Smooth muscle cell (in vitro differentiated cells): ENCODE measurements around the gene IL2RG. TPM values are rescaled to one million over a fixed set of nuclear protein-coding genes. Genes with fewer than 3 reads are reported as not detected.

Source experiments
- DNase-seq: peaks from one replicate; lab custom pipeline; 2025; ENCODE audit not compliant: unreplicated experiment; lab: John Stamatoyannopoulos, UW
- H2AFZ ChIP-seq: fragments of 200-600 bp; sonication (generic); 2 replicates; pipeline ENCODE4 v1.6.0; 2016; ENCODE audit warnings: antibody characterized with exemption, low read depth, mild to moderate bottlenecking
- H3F3A ChIP-seq: fragments of 200-600 bp; sonication (generic); 2 replicates; pipeline ENCODE4 v1.6.0; 2017; ENCODE audit warnings: antibody characterized with exemption, low read depth
- H3K27ac ChIP-seq: fragments of 200-600 bp; sonication (generic); 2 replicates; pipeline ENCODE4 v1.5.1; 2016; ENCODE audit warnings: low read depth, mild to moderate bottlenecking
- H3K27me3 ChIP-seq: fragments of 200-600 bp; sonication (generic); 2 replicates; pipeline ENCODE4 v1.6.1; 2016; ENCODE audit warnings: low read depth, mild to moderate bottlenecking
- H3K36me3 ChIP-seq: fragments of 200-600 bp; sonication (generic); 2 replicates; pipeline ENCODE4 v1.5.1; 2016; ENCODE audit warnings: low read depth
- H3K4me1 ChIP-seq: fragments of 200-600 bp; sonication (generic); 2 replicates; pipeline ENCODE4 v1.5.1; 2016; ENCODE audit warnings: low read depth
- H3K4me2 ChIP-seq: fragments of 200-600 bp; sonication (generic); 2 replicates; pipeline ENCODE4 v1.6.0; 2016; ENCODE audit warnings: mild to moderate bottlenecking
- H3K4me3 ChIP-seq: fragments of 200-600 bp; sonication (generic); 2 replicates; pipeline ENCODE4 v1.5.1; 2016; ENCODE audit warnings: mild to moderate bottlenecking
- H3K79me2 ChIP-seq: fragments of 200-600 bp; sonication (generic); 2 replicates; pipeline ENCODE4 v1.6.0; 2016; ENCODE audit warnings: low read depth, mild to moderate bottlenecking
- H3K9ac ChIP-seq: fragments of 200-600 bp; sonication (generic); 2 replicates; pipeline ENCODE4 v1.6.0; 2016; ENCODE audit warnings: low read depth
- H3K9me3 ChIP-seq: fragments of 200-600 bp; sonication (generic); replicated peaks from 2 replicates; pipeline ENCODE4 v1.5.1; 2016; ENCODE audit warnings: low read depth
- H4K20me1 ChIP-seq: fragments of 200-600 bp; sonication (generic); 2 replicates; pipeline ENCODE4 v1.6.0; 2016; ENCODE audit warnings: low read depth
- WGBS: methylation state at CpG from one replicate; pipeline ENCODE4 v1.1.7; 2016; ENCODE audit warnings: low lambda C conversion rate; 5-methylcytosine and 5-hydroxymethylcytosine counted together
- polyA plus RNA-seq: library from polyadenylated mRNA; unstranded; fragments of >200 nt; fragmentation: Nextera tagmentation; extraction: Ambion mirVana; gene quantifications from 2 replicates; pipeline ENCODE4 v1.2.1, GENCODE V29; 2016
- total RNA-seq: library from RNA; depleted of rRNA; stranded (reverse); fragments of >200 nt; gene quantifications from 2 replicates; pipeline ENCODE4 v1.2.3, GENCODE V29; 2014
- TF ChIP-seq, protein P1 (sequence below): fragments of 200-600 bp; sonication (generic); IDR thresholded peaks from 2 replicates; pipeline ENCODE4 v1.5.1; 2017; ENCODE audit warnings: borderline replicate concordance, mild to moderate bottlenecking, antibody characterized with exemption; ENCODE audit not compliant: insufficient read depth, poor library complexity, severe bottlenecking

Gene IL2RG
- total and polyA plus RNA-seq, 2 experiments from 2014 or later: not detected

DNA sequence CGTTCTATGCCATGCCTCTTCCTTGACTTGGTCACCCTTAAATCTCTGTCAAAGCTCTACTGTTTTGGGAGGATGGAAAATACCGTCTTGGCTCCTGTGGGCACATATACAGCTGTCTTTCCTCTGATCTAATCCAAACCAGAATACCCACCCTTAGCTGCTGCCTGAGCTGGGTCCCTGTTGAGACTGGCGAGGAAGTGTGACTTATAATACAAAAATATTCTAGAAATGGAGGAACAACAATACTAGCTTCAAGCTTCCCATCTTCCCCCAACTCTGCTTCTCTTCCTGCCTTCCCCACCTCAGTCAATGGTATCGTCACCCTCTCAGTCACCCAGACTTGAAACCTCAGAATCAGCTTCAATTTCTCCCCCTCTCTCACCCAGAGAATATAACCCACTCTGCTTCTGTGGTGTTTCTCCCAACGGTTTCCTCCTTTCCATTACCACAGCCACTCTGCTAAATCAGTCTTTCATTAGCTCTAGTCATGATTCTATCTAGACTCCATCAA is 599 bp upstream of the IL2RG start:
- Histone ChIP-seq H3K4me2 (no peak overlapping the region), H3K9me3 (no peaks in the 10 kb centered on the region), H2AFZ (no peak overlapping the region), H3K9ac (no peak overlapping the region), H3K36me3 (no peaks in the 10 kb centered on the region), H3K4me1 (no peaks in the 10 kb centered on the region), H3K27ac (no peak overlapping the region), H3K27me3 (no peaks in the 10 kb centered on the region), H3K79me2 (no peaks in the 10 kb centered on the region), H3F3A (no peaks in the 10 kb centered on the region), H4K20me1 (no peaks in the 10 kb centered on the region), H3K4me3 (no peak overlapping the region)
- DNase-seq: no peak
- TF ChIP-seq, protein P1, sequence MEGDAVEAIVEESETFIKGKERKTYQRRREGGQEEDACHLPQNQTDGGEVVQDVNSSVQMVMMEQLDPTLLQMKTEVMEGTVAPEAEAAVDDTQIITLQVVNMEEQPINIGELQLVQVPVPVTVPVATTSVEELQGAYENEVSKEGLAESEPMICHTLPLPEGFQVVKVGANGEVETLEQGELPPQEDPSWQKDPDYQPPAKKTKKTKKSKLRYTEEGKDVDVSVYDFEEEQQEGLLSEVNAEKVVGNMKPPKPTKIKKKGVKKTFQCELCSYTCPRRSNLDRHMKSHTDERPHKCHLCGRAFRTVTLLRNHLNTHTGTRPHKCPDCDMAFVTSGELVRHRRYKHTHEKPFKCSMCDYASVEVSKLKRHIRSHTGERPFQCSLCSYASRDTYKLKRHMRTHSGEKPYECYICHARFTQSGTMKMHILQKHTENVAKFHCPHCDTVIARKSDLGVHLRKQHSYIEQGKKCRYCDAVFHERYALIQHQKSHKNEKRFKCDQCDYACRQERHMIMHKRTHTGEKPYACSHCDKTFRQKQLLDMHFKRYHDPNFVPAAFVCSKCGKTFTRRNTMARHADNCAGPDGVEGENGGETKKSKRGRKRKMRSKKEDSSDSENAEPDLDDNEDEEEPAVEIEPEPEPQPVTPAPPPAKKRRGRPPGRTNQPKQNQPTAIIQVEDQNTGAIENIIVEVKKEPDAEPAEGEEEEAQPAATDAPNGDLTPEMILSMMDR: no peak
- 70% methylated on average over 5 of the region's 5 CpGs for WGBS

DNA sequence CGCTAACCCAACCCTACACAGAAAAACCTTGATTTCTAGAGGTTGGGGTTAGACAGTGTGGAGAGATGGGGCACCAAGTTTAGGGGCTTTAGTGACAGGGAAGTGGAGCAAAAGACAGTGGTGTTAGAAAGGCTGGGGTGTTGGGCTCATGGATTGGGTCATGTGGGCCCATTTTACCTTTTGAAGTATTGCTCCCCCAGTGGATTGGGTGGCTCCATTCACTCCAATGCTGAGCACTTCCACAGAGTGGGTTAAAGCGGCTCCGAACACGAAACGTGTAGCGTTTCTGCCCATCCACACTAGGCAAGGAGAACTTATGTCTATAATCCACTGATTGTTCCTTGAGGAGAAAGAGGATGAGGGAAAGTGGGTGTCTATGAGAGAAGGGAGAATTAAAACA is 2.3 kb downstream of the IL2RG start:
- 86% methylated on average over 6 of the region's 6 CpGs for WGBS
- TF ChIP-seq, protein P1: no peak
- Histone ChIP-seq H3K27me3 (no peaks in the 10 kb centered on the region), H3K79me2 (no peaks in the 10 kb centered on the region), H3K9me3 (no peaks in the 10 kb centered on the region), H2AFZ (no peak overlapping the region), H3F3A (no peaks in the 10 kb centered on the region), H3K36me3 (no peaks in the 10 kb centered on the region), H3K9ac (no peak overlapping the region), H3K4me1 (no peaks in the 10 kb centered on the region), H3K4me3 (no peak overlapping the region), H3K4me2 (no peak overlapping the region), H4K20me1 (no peaks in the 10 kb centered on the region), H3K27ac (no peak overlapping the region)
- no peak for DNase-seq

DNA sequence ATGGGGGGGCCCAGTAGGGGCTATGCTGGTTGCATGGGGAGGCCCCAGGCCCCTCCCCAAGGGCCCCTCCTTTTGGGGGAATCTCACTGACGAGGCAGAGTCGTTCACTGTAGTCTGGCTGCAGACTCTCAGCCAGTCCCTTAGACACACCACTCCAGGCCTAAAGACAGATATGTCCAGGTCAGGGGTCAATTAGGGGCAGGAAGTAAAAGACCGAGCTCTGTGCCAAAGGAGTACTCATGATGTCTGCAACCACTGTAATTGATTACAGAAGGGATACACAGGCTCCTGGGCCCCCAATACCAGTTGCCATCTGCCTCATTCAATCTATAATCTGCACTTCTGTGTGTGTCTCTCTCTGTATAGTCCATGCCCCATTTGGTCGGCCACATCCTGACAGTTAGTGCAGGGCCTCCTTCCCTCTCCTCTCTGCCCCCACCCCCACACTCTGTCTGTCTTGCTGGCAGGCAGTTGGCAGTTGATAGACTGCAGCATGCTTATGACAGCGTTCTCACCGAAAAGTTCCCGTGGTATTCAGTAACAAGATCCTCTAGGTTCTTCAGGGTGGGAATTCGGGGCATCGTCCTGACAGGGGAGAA is 3.5 kb downstream of the IL2RG start:
- H2AFZ ChIP-seq: no peak overlapping the region
- 49% methylated on average over 9 of the region's 9 CpGs for WGBS

More for the DNA sequence above, 3.5 kb downstream of the IL2RG start:
- Histone ChIP-seq H3K4me2 (no peak overlapping the region), H3K4me3 (no peak overlapping the region), H3K9ac (no peak overlapping the region), H3K27ac (no peak overlapping the region), H3K79me2 (no peaks in the 10 kb centered on the region), H3K36me3 (no peaks in the 10 kb centered on the region), H3K27me3 (no peaks in the 10 kb centered on the region), H4K20me1 (no peaks in the 10 kb centered on the region), H3F3A (no peaks in the 10 kb centered on the region), H3K4me1 (no peaks in the 10 kb centered on the region), H3K9me3 (no peaks in the 10 kb centered on the region)
- TF ChIP-seq, protein P1: no peak
- DNase-seq: no peak
